ENCODE data around the gene DNAI1. TPM values are rescaled to one million over a fixed set of nuclear protein-coding genes. Genes with fewer than 3 reads are reported as not detected.

DNAI1 gene
- total RNA-seq, 1 donor from 2014 or later: 0.52 TPM

- no peaks in the 10 kb centered on the region for H4K20me1 ChIP-seq (ENCODE audit: low read depth)
- Mint-ChIP-seq H3K4me3 (no peak overlapping the region), H3K4me1 (peaks cover 54% of the 10 kb centered on the region), H3K36me3 (peaks cover 44% of the 10 kb centered on the region), H3K9me3 (peaks cover 8% of the 10 kb centered on the region), H3K27ac (peak overlapping the region; percentile 35), H3K27me3 (ENCODE audit: insufficient read depth, low read depth) (peaks cover 8% of the 10 kb centered on the region)
- H3K79me2 ChIP-seq (ENCODE audit: low read depth): no peaks in the 10 kb centered on the region
- no peak overlapping the region for H3K4me3 ChIP-seq
- H3K4me2 ChIP-seq: no peak overlapping the region
- H3K27ac ChIP-seq: no peak overlapping the region
- peaks cover 19% of the 10 kb centered on the region for H3F3A ChIP-seq (ENCODE audit: low read depth)
- no peak for TF ChIP-seq CTCF (IDR thresholded peaks at IDR 0.05)
- TF ChIP-seq EZH2 (IDR thresholded peaks at IDR 0.05): no peak
- TF ChIP-seq EZH2phosphoT487 (IDR thresholded peaks at IDR 0.05): no peak
- no peaks in the 10 kb centered on the region for H3K9me3 ChIP-seq (ENCODE audit: low read depth)
- no peaks in the 10 kb centered on the region for H3K36me3 ChIP-seq
- H3K4me1 ChIP-seq: peaks cover 35% of the 10 kb centered on the region
- H2AFZ ChIP-seq (replicated peaks): no peak overlapping the region
- H3K27me3 ChIP-seq: no peaks in the 10 kb centered on the region
- H3K9ac ChIP-seq: no peak overlapping the region
- no peak for DNase-seq (ENCODE audit: low spot score)
Measured at GRCh38 chr9:34558364-34558763, 99.8 kb downstream of the DNAI1 start.

GRCh38 chr9:34558919-34559623, 100.5 kb downstream of the DNAI1 start:
- Mint-ChIP-seq H3K9me3 (peaks cover 8% of the 10 kb centered on the region), H3K4me1 (peaks cover 54% of the 10 kb centered on the region), H3K36me3 (peaks cover 51% of the 10 kb centered on the region), H3K4me3 (peak overlapping the region; percentile 48), H3K27me3 (ENCODE audit: insufficient read depth, low read depth) (peaks cover 11% of the 10 kb centered on the region), H3K27ac (peak overlapping the region; percentile 94)
- TF ChIP-seq EZH2phosphoT487 (IDR thresholded peaks at IDR 0.05) (no peak), CTCF (IDR thresholded peaks at IDR 0.05) (no peak), EZH2 (IDR thresholded peaks at IDR 0.05) (no peak)
- Histone ChIP-seq H3K4me2 (peak overlapping the region; percentile 68), H3K27ac (peak overlapping the region; percentile 68), H3K27me3 (no peaks in the 10 kb centered on the region), H3K4me1 (peaks cover 35% of the 10 kb centered on the region), H3K9me3 (ENCODE audit: low read depth) (no peaks in the 10 kb centered on the region), H3K9ac (no peak overlapping the region), H3K36me3 (no peaks in the 10 kb centered on the region), H2AFZ (replicated peaks) (no peak overlapping the region), H4K20me1 (ENCODE audit: low read depth) (no peaks in the 10 kb centered on the region), H3F3A (ENCODE audit: low read depth) (peaks cover 19% of the 10 kb centered on the region), H3K79me2 (ENCODE audit: low read depth) (no peaks in the 10 kb centered on the region), H3K4me3 (no peak overlapping the region)
- no peak for DNase-seq (ENCODE audit: low spot score)

GRCh38 chr9:34559624-34560455, 101.2 kb downstream of the DNAI1 start:
- H3K27me3 Mint-ChIP-seq (ENCODE audit: insufficient read depth, low read depth): peaks cover 8% of the 10 kb centered on the region
- Histone ChIP-seq H3K4me1 (peaks cover 39% of the 10 kb centered on the region), H3K79me2 (ENCODE audit: low read depth) (no peaks in the 10 kb centered on the region), H3K36me3 (no peaks in the 10 kb centered on the region), H3K27me3 (no peaks in the 10 kb centered on the region), H4K20me1 (ENCODE audit: low read depth) (no peaks in the 10 kb centered on the region), H3K27ac (peak overlapping the region; percentile 68), H3F3A (ENCODE audit: low read depth) (peaks cover 19% of the 10 kb centered on the region), H3K4me3 (no peak overlapping the region), H3K9me3 (ENCODE audit: low read depth) (no peaks in the 10 kb centered on the region), H3K4me2 (peak overlapping the region; percentile 68), H3K9ac (peak overlapping the region; percentile 15), H2AFZ (replicated peaks) (no peak overlapping the region)
- peak; percentile 50 for DNase-seq (ENCODE audit: low spot score)
- H3K9me3 Mint-ChIP-seq: peaks cover 8% of the 10 kb centered on the region
- H3K36me3 Mint-ChIP-seq: peaks cover 54% of the 10 kb centered on the region
- TF ChIP-seq EZH2phosphoT487 (IDR thresholded peaks at IDR 0.05) (no peak), EZH2 (IDR thresholded peaks at IDR 0.05) (no peak), CTCF (IDR thresholded peaks at IDR 0.05) (no peak)
- H3K4me3 Mint-ChIP-seq: peak overlapping the region; percentile 8
- H3K27ac Mint-ChIP-seq: peak overlapping the region; percentile 87
- H3K4me1 Mint-ChIP-seq: peaks cover 55% of the 10 kb centered on the region
